Endometrial microvascular endothelial cells (primary cell): ENCODE measurements around the gene IMPACT. TPM values are rescaled to one million over a fixed set of nuclear protein-coding genes. Genes with fewer than 3 reads are reported as not detected.

ENCODE experiments used
- in situ Hi-C: cut with HindIII; loops from 2 replicates; pipeline ENCODE4 v1.10.0; 2017; ENCODE audit warnings: low sequenced_read_pairs, low pct_unique_long_range_greater_than_20kb; ENCODE audit errors: inconsistent ontology term
- total RNA-seq: library from RNA; depleted of rRNA; stranded (reverse); fragments of >200 nt; gene quantifications from one replicate; pipeline ENCODE4 v1.2.3, GENCODE V29; 2015; ENCODE audit errors: inconsistent ontology term

Gene IMPACT
- 35.1 TPM for total RNA-seq

DNA sequence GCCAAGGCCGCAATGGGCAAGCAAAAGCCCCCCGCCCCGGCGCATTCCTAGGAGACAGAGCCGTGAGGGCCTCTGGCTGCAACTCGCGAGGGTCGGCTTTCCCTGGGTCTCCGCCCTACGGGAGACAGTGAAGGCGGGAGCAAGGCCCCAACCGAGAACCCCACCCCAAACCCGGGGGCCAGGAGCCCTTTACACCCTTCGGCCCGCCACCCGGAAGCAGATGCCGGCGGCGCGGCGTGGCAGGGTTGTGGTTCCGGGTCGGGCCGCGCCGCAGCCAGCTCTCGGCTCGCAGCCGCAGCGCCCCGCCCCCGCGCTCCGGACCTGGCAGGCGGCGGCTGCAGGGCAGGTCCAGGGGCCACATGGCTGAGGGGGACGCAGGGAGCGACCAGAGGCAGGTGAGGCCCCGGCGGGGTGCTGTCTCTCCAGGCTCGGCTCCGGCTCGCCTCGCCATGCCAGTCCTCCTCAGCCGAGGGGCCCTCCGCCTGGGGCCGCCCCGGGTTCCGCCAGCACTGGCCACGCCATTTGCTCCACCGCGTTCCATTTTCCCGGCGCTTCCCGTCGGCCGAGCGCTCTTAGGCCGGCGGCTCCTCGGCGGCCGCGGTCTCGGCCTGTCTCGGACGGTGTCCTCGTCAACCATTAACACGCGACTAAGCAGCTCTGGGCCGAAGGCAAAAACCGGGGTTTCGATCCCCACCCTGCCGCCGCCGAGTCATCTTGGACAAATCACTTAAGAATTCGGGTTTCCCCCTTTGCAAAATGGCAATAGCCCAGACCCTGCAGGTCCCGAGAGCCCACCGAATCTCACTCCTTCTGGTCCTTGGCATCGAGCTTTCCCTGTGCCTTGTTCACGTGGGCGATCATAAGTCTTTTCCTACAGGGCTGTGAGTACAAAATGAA is at the start of gene IMPACT:
Gene IMPACT (plus strand): TSS at position 273 of the 897 bp plus-strand sequence. CDS start 87 bp downstream, at position 360.
- in situ Hi-C loops: no loop called here

DNA sequence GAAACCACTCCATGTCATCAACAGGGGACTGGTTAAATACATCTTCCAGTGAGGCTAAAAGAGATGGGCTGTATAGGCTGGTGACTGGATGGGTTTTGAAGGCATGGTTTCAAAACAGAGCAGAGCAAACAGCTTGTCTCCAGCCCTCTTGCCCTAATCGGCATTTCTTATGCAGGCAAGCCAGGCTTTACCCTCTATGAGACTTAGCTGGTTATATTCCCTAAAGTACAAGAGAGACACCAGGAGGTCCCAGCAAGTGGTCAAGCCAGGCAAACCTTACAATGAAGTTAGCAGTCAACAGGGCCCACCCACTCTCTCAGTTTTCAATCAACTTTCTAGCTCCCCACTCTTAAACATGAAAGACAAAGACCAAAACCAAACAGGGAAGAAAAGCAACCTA is 47.9 kb upstream of the IMPACT start:
- in situ Hi-C loops: no loop called here

DNA sequence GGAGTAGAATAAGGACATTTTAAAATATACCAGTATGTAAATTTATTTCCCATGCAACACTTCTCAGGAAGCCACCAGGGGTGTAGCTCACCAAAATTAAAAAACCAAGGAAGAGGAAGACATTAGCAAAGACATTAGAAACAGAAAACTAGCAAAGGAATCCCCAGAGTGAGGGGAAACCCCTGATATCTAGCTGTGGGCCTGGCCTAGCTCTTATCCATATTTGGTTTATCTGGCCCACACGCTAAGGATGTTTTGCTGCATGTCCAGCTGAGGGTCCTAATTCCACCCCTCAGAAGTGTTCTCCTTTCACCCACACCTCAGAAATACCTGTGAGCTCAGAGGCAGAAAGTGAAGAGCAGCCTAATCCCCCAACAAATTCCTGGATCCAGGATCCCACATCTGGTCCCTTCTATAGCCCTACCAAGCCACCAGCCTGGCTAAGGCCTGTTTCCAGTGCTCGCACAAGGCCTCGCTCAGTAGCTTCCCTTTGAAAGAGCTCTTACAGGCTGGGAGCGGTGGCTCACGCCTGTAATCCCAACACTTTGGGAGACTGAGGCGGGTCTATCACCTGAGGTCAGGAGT is 46.2 kb upstream of the IMPACT start:
- in situ Hi-C loops: no loop called here

DNA sequence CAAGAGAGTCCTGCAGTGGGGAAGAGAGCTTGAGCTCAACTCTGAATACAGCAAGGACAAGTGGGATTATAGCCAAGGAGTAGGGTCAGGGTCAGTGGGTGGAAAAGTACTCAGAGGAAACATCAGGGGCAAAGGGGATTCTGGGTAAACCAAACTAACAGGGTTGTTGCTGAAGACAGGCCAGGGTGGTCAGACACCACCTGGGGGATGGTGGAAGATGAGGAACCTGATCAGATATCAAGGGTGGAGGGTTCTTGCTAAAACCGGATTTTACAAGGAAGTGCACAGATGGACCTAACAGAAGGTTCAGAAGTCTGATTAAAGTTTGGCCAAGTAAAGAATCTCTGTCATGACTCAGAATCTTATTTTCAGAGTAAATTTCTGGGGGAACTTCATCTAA is 45.3 kb upstream of the IMPACT start:
- in situ Hi-C loops: no loop called here

DNA sequence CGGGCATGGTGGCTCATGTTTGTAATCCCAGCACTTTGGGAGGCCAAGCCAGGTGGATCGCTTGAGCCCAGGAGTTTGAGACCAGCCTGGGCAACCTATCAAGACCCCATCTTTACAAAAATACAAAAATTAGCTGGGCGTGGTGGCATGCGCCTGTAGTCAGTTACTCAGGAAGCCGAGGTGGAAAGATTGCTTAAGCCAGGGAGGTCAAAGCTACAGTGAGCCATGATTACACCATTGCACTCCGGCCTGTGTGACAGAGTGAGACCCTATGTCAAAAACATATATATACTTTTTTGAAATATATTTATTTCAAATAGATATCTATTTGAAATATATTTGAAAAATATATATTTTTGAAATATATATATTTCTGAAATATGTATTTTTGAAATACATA is 39.8 kb upstream of the IMPACT start:
- in situ Hi-C loops: no loop called here

- in situ Hi-C loops: no loop called here
Observed at GRCh38 chr18:24388957-24389356, 37.5 kb upstream of the IMPACT start.

DNA sequence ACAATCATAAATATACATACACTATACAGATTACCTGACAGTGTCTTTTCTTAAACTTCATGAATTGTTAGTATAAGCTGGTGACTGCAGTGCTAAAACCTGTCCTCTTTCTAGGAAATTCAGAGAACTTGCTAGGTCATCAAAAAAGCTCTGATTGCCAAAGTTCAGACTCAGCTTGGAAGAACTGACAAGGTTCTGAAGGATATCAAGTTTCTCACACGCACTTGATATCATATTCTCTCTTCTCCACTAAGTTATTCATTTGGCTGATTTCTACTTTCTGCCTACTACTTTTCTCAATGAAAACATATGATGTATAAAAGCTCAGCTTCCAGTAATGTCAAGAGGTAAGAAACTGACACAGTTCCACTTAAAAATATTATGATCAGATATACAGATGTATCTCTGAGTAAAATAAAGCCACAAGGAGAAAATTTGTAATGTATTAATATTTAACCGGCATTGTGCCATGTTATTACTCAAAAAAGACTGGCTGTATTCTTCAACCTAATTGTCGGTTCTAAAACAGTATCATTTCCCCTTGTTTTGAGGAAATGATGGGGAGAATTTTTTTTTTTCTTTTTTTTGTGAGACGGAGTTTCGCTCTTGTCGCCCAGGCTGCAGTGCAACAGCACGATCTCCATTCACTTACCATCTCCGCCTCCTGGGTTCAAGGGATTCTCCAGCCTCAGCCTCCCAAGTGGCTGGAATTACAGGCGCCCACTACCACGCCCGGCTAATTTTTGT is 31.2 kb upstream of the IMPACT start:
- in situ Hi-C loops: no loop called here

DNA sequence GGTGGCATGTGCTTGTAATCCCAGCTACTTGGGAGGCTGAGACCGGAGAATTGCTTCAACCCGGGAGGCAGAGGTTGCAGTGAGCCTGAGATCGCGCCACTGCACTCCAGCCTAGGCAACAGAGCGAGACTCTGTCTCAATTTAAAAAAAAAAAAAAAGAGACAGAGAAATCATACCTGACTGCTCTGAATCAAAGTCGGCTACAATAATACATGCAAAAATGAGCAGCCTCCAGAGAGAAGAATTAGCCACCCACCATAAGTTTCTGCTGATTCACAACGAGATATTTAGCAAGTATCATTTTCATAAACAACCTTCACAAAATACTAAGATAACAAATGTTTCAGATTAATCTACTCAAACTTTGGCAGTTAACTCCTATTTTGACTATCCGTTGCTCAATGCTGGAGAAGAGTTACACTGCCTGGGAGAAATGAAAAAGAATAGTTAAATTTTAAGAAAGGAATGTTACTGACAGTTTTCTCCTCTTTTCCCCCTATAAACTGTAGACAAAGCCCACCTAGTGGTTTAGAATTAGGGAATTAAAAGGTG is 30.3 kb upstream of the IMPACT start:
- in situ Hi-C loops: no loop called here

GRCh38 chr18:24397131-24397693 is 29.3 kb upstream of the IMPACT start:
- in situ Hi-C loops: no loop called here

DNA sequence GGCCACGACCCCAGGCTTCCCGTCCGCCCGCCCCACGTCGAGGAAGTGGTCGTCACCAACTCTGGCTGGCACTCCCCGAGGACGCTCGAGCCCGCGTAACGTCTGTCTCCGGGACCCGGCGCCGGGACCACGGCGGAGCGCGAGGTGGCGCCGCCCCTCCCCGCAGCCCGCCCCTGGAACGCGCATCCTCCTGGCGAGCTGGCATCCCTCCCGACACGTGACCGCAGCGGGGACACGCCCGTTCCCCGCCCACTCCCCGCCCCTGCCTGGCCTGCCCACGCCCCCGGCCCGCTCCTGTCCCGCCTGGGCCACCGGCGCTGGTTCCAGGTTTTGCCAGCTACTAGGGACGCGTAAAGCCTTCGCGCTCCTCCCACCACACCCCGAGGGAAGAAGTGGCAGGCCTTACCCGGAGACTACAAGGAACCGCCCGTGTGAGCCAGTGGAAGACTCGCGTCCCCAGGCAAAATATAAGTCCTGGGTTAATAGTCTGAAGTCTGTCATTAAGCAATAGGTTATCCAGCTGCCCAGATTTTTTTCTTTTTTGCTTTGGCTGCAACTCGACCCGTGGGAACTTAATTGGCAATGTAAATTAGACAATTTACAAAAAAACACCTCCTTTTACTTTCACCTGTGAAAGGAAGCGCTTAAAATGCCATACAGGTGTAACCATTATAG is 28.6 kb upstream of the IMPACT start, which contains the start of gene OSBPL1A:
Gene OSBPL1A (minus strand): TSS at position 131 of the 675 bp plus-strand sequence. CDS start 20,291 bp downstream, outside the sequence.
- in situ Hi-C loops: no loop called here

- in situ Hi-C loops: no loop called here
Observed at GRCh38 chr18:24398540-24398939, 27.9 kb upstream of the IMPACT start.

GRCh38 chr18:24400587-24400986 is 25.9 kb upstream of the IMPACT start:
- in situ Hi-C loops: no loop called here

DNA sequence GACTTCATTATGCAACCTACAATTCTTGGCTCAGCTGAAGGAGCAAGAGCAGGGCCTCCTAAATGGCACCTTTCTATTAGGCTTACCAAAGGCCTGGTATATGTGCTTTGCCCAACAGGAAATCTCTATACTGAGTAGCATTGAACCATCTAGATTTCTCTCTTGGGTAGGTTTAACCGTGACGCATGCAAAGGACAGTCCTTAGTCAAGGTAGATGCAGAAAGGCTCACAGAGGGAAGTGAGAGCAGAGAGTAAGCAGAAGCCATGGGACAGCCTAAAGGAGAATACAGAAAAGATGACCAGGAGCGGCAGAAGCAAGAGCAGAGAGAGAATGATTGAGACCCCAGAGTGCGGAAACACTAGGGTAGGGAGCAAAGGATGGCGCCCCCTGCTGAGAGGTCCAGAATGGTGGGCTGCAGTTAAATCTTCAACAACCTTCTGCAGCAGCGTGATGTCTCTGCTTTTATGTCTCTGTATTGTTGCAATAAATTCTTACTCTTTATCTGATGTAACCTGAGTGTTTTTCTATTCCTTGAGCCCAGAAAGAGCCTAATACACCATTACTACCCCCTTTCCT is 24.2 kb upstream of the IMPACT start:
- in situ Hi-C loops: no loop called here

- in situ Hi-C loops: no loop called here
Observed at GRCh38 chr18:24403076-24403475, 23.4 kb upstream of the IMPACT start.

- in situ Hi-C loops: no loop called here
Observed at GRCh38 chr18:24404591-24404990, 21.9 kb upstream of the IMPACT start.

DNA sequence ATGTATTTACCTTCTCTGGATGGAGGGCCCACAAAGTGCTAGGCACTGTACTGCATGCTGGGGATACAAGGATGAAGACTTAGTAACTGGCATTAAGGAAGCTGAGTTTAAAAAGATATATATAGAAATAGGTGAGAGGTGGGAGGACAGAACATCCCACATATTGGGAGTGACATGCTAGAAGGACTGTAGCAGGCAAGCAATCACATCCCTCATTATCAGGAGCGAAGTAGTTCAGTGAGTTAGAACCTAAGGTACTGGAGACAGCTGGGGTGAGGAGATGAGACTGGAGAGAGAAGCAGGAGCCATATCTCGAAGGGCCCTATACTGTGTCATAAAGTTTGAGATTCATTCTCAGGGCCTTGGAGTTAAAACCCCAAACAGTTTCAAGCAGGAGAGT is 18.0 kb upstream of the IMPACT start:
- in situ Hi-C loops: no loop called here

GRCh38 chr18:24413148-24413547 is 13.3 kb upstream of the IMPACT start:
- in situ Hi-C loops: no loop called here

DNA sequence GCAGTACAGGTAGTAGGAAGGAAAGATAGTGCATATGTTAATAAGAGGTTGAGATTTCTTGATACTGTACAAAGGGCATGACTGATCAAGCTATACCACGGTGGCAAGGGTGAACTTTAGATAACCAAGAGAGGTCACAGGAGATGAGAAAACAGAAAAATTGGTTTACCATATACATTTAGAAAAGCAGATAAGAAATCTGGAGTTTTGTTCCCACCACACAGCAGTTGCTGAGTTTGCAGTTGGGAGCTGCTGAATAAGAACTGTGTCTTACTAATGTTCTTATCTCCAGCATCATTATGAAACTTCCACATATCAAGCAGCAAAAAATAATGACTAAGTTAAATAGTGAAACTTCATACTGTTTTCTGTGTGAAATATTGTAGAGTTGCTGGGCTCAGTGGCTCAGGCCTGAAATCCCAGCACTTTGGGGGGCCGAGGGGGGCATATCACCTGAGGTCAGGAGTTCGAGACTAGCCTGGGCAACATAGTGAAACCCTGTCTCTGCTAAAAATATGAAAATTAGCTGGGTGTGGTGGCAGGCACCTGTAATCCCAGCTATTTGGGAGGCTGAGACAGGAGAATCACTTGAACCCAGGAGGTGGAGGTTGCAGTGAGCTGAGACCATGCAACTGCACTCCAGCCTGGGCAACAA is 12.0 kb upstream of the IMPACT start:
- in situ Hi-C loops: no loop called here
